Erythroblast (primary cell): ENCODE measurements around the gene CAMKK2.

Experiments
- GATA1 ChIP-seq: IDR thresholded peaks from 2 replicates; pipeline ENCODE4 v1.6.1; 2011; ENCODE audit warnings: low read depth, mild to moderate bottlenecking, control low read depth, low read length, moderate library complexity
- POLR2A ChIP-seq: IDR thresholded peaks from 2 replicates; pipeline ENCODE4 v1.6.1; 2011; ENCODE audit warnings: mild to moderate bottlenecking, low read length

GRCh38 chr12:121240062-121240420, 56.5 kb downstream of the CAMKK2 start:
- TF ChIP-seq POLR2A (no peak), GATA1 (no peak)
